Skeletal muscle tissue (tissue), 4 donors: Measurements from ENCODE around the gene UNC50. TPM values are rescaled to one million over a fixed set of nuclear protein-coding genes. Genes with fewer than 3 reads are reported as not detected.

ENCODE experiments used
- H3K27ac ChIP-seq: one replicate; pipeline ENCODE4 v1.7.0; 2013; ENCODE audit warnings: mild to moderate bottlenecking, low read depth, low read length, inconsistent platforms
- H3K27me3 ChIP-seq, 3 donors: one replicate each; pipeline ENCODE4 v1.7.0; 2013; ENCODE audit warnings: low read length in 3 of 3; ENCODE audit not compliant: control insufficient read depth in 3 of 3, insufficient read depth in 3 of 3
- H3K36me3 ChIP-seq, 3 donors: one replicate each; pipeline ENCODE4 v1.7.0; 2013; ENCODE audit warnings: low read length in 3 of 3; ENCODE audit not compliant: control insufficient read depth in 3 of 3, insufficient read depth in 3 of 3
- H3K4me1 ChIP-seq, 3 donors: one replicate each; pipeline ENCODE4 v1.7.0; 2013; ENCODE audit warnings: low read length in 3 of 3, mild to moderate bottlenecking in 3 of 3; ENCODE audit not compliant: control insufficient read depth in 3 of 3, insufficient read depth in 3 of 3
- H3K4me3 ChIP-seq, 3 donors: one replicate each; pipeline ENCODE4 v1.7.0; 2013; ENCODE audit warnings: low read length in 3 of 3
- H3K9ac ChIP-seq, 3 donors: one replicate each; pipeline ENCODE4 v1.7.0; 2013; ENCODE audit warnings: low read length in 3 of 3, mild to moderate bottlenecking in 3 of 3, moderate library complexity in 2 of 3, low read depth in 1 of 3
- H3K9me3 ChIP-seq, 3 donors: one replicate each; pipeline ENCODE4 v1.7.0; 2013; ENCODE audit warnings: low read length in 3 of 3; ENCODE audit not compliant: control insufficient read depth in 3 of 3
- total RNA-seq: library from RNA; depleted of rRNA; stranded (reverse); fragments of >200 nt; gene quantifications from one replicate; pipeline ENCODE4 v1.2.3, GENCODE V29; 2014
- donor health status: Osteomylitis.

Gene UNC50
- total RNA-seq, 1 donor from 2014 or later: 49.1 TPM

- peaks cover 5 to 30% (median 17%) of the 10 kb centered on the region in 3 donors for H3K36me3 ChIP-seq
- no peaks in the 10 kb centered on the region for H3K27me3 ChIP-seq
- peak overlapping the region in 2 of 3 donors; percentile 8 to 99 for H3K4me3 ChIP-seq
- H3K4me1 ChIP-seq: peaks cover 38 to 62% (median 50%) of the 10 kb centered on the region in 3 donors
- H3K9ac ChIP-seq: peak overlapping the region in 2 of 3 donors; percentile 97 to 99
- H3K27ac ChIP-seq: no peak overlapping the region
- no peaks in the 10 kb centered on the region for H3K9me3 ChIP-seq
These were observed 2.0 kb upstream of the UNC50 start for GRCh38 chr2:98606431-98606830.

GRCh38 chr2:98607104-98607503, 1.3 kb upstream of the UNC50 start:
- Histone ChIP-seq H3K4me1 (peaks cover 38 to 62% (median 50%) of the 10 kb centered on the region in 3 donors), H3K27ac (no peak overlapping the region), H3K27me3 (no peaks in the 10 kb centered on the region), H3K9ac (peak overlapping the region; percentile 97 to 99 (median 97)), H3K4me3 (peak overlapping the region; percentile 87 to 99 (median 92)), H3K36me3 (peaks cover 2 to 26% (median 15%) of the 10 kb centered on the region in 3 donors), H3K9me3 (no peaks in the 10 kb centered on the region)

- H3K4me1 ChIP-seq: peaks cover 38 to 62% (median 50%) of the 10 kb centered on the region in 3 donors
- peak overlapping the region; percentile 98 for H3K27ac ChIP-seq
- H3K36me3 ChIP-seq: peaks cover 5 to 27% (median 20%) of the 10 kb centered on the region in 3 donors
These were observed 661 bp upstream of the UNC50 start for GRCh38 chr2:98607741-98608115.

GRCh38 chr2:98608962-98609604, 694 bp downstream of the UNC50 start:
- Histone ChIP-seq H3K4me1 (peaks cover 38 to 62% (median 50%) of the 10 kb centered on the region in 3 donors), H3K4me3 (peak overlapping the region; percentile 87 to 99 (median 92)), H3K9ac (peak overlapping the region; percentile 97 to 99 (median 97)), H3K36me3 (peaks cover 14 to 35% (median 28%) of the 10 kb centered on the region in 3 donors), H3K9me3 (no peaks in the 10 kb centered on the region), H3K27me3 (no peaks in the 10 kb centered on the region), H3K27ac (peak overlapping the region; percentile 98)

More at GRCh38 chr2:98607741-98608115, 661 bp upstream of the UNC50 start:
- Histone ChIP-seq H3K9me3 (no peaks in the 10 kb centered on the region), H3K27me3 (no peaks in the 10 kb centered on the region), H3K9ac (peak overlapping the region; percentile 97 to 99 (median 97)), H3K4me3 (peak overlapping the region; percentile 87 to 99 (median 92))

- H3K27me3 ChIP-seq: no peaks in the 10 kb centered on the region
- peaks cover 37 to 70% (median 68%) of the 10 kb centered on the region in 3 donors for H3K36me3 ChIP-seq
- peaks cover 14 to 21% (median 19%) of the 10 kb centered on the region in 3 donors for H3K4me1 ChIP-seq
- no peaks in the 10 kb centered on the region for H3K9me3 ChIP-seq
- H3K9ac ChIP-seq: no peak overlapping the region
- H3K4me3 ChIP-seq: no peak overlapping the region
- no peak overlapping the region for H3K27ac ChIP-seq
These were observed 5.8 kb downstream of the UNC50 start for GRCh38 chr2:98614024-98614739.

- peaks cover 37 to 63% (median 63%) of the 10 kb centered on the region in 3 donors for H3K36me3 ChIP-seq
These were observed 7.1 kb downstream of the UNC50 start for GRCh38 chr2:98615481-98615880.

GRCh38 chr2:98617149-98617548, 8.8 kb downstream of the UNC50 start:
- H3K4me3 ChIP-seq: no peak overlapping the region
- H3K27me3 ChIP-seq: no peaks in the 10 kb centered on the region
- H3K9me3 ChIP-seq: no peaks in the 10 kb centered on the region
- no peaks in the 10 kb centered on the region for H3K4me1 ChIP-seq
- H3K27ac ChIP-seq: no peak overlapping the region
- H3K9ac ChIP-seq: no peak overlapping the region
- H3K36me3 ChIP-seq: peaks cover 41 to 64% (median 61%) of the 10 kb centered on the region in 3 donors

More at GRCh38 chr2:98615481-98615880, 7.1 kb downstream of the UNC50 start:
- peaks cover 2 to 8% (median 6%) of the 10 kb centered on the region in 3 donors for H3K4me1 ChIP-seq
- H3K27me3 ChIP-seq: no peaks in the 10 kb centered on the region
- H3K4me3 ChIP-seq: no peak overlapping the region
- H3K9me3 ChIP-seq: no peaks in the 10 kb centered on the region
- H3K27ac ChIP-seq: no peak overlapping the region
- H3K9ac ChIP-seq: no peak overlapping the region

GRCh38 chr2:98623657-98624056, 15.3 kb downstream of the UNC50 start:
- Histone ChIP-seq H3K36me3 (peaks cover 4 to 21% (median 9%) of the 10 kb centered on the region in 3 donors), H3K9ac (no peak overlapping the region), H3K4me3 (no peak overlapping the region), H3K4me1 (no peaks in the 10 kb centered on the region), H3K27me3 (no peaks in the 10 kb centered on the region), H3K27ac (no peak overlapping the region), H3K9me3 (no peaks in the 10 kb centered on the region)

GRCh38 chr2:98632351-98632750, 24.0 kb downstream of the UNC50 start:
- H3K4me1 ChIP-seq: no peaks in the 10 kb centered on the region
- no peaks in the 10 kb centered on the region for H3K9me3 ChIP-seq
- no peak overlapping the region for H3K27ac ChIP-seq
- H3K27me3 ChIP-seq: no peaks in the 10 kb centered on the region
- H3K36me3 ChIP-seq: peaks cover 12 to 19% (median 17%) of the 10 kb centered on the region in 3 donors
- no peak overlapping the region for H3K4me3 ChIP-seq
- no peak overlapping the region for H3K9ac ChIP-seq
